Fibroblast of pulmonary artery (primary cell): ENCODE results near the gene CBL.
A peak's percentile ranks its signal among the peaks of the same experiment; 100 is the strongest.

ENCODE experiments used
- DNase-seq: peaks from one replicate; pipeline ENCODE4 v3.0.0-alpha.2; 2010; ENCODE audit warnings: low read depth
- H3K4me3 ChIP-seq: replicated peaks from 2 replicates; pipeline ENCODE4 v1.5.1; 2011; ENCODE audit warnings: low read depth, mild to moderate bottlenecking, control low read depth, low read length, moderate library complexity
- TF ChIP-seq, protein P1 (sequence below): IDR thresholded peaks from 2 replicates; pipeline ENCODE4 v1.5.1; 2011; ENCODE audit warnings: mild to moderate bottlenecking, control low read depth, low read length, inconsistent platforms; ENCODE audit errors: missing control alignments

The CBL gene

DNA sequence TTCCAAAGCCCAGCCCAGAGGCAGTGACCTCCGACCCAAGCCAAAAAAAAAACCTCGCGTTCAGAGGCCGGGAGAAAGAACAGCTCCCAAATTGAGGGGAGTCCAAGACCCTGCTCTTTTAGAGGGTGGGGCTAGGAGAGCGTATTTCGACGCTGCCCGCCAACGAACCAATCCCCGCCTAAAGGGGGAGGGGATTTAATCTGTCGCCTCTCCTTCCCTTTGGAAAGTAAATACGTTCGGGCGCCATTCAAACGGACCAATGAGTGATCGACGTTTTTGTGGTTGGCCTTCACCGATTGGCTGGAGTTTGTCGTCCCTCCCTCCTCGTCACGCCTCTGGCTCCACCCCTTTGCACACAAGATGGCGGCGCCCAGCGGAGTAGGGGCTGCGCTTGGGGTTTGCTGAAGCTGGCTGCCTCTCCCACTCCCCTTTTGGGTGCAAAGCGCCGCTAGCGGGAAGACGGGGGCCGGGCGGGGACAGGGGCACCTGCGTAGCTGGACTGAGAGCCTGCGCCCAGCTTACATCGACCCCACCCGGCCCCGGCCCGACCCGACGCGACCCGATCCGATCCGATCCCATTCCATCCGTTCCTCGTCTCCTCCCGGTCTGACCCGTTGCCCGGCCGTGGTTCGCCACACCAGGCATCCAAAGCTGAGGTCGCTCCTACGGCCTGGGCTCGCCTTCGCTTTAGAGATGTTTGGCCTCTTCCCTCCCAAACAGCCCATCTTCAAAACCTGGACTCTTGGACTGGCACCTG lies 128.2 kb downstream of the CBL start, which contains the start of gene RNF26:
RNF26 (plus strand) TSS at position 354 of the 757 bp plus-strand sequence. CDS start 596 bp downstream, outside the sequence.
- peak within 1 kb of the TSS; percentile 94 for H3K4me3 ChIP-seq
- TF ChIP-seq, protein P1, sequence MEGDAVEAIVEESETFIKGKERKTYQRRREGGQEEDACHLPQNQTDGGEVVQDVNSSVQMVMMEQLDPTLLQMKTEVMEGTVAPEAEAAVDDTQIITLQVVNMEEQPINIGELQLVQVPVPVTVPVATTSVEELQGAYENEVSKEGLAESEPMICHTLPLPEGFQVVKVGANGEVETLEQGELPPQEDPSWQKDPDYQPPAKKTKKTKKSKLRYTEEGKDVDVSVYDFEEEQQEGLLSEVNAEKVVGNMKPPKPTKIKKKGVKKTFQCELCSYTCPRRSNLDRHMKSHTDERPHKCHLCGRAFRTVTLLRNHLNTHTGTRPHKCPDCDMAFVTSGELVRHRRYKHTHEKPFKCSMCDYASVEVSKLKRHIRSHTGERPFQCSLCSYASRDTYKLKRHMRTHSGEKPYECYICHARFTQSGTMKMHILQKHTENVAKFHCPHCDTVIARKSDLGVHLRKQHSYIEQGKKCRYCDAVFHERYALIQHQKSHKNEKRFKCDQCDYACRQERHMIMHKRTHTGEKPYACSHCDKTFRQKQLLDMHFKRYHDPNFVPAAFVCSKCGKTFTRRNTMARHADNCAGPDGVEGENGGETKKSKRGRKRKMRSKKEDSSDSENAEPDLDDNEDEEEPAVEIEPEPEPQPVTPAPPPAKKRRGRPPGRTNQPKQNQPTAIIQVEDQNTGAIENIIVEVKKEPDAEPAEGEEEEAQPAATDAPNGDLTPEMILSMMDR, result no peak
- DNase-seq, result peak; percentile 99

DNA sequence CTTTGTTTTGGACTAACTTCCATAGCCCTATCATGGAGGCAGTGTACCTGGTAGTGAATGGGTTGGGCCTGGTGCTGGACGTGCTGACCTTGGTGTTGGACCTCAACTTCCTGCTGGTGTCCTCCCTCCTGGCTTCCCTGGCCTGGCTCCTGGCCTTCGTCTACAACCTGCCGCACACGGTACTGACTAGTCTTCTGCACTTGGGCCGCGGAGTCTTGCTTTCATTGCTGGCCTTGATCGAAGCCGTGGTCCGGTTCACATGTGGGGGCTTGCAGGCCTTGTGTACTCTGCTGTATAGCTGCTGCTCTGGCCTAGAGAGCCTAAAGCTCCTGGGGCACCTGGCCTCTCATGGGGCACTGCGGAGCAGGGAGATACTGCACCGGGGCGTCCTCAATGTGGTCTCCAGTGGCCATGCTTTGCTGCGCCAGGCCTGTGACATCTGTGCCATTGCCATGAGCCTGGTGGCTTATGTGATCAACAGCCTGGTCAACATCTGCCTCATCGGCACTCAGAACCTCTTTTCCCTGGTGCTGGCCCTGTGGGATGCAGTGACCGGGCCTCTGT lies 129.0 kb downstream of the CBL start:
- H3K4me3 ChIP-seq, result peak overlapping the region; percentile 94
- TF ChIP-seq, protein P1, result no peak
- no peak for DNase-seq

DNA sequence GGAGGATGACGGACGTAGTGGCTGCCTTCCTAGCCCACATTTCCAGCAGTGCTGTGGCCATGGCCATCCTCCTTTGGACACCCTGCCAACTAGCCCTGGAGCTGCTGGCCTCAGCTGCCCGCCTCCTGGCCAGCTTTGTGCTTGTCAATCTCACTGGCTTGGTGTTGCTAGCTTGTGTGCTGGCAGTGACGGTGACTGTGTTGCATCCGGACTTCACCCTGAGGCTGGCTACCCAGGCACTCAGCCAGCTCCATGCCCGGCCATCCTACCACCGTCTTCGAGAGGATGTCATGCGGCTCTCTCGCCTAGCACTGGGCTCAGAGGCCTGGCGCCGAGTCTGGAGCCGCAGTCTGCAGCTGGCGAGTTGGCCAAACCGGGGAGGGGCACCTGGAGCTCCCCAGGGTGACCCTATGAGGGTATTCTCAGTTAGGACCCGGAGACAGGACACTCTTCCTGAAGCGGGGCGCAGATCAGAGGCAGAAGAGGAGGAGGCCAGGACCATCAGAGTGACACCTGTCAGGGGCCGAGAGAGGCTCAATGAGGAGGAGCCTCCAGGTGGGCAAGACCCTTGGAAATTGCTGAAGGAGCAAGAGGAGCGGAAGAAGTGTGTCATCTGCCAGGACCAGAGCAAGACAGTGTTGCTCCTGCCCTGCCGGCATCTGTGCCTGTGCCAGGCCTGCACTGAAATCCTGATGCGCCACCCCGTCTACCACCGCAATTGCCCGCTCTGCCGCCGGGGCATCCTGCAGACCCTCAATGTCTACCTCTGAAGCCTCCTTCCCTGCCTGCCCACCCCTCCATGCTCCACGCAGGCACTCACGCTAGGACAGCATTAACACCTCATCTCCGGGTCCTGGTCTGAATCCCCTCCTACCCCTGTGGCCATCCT lies 129.8 kb downstream of the CBL start:
- H3K4me3 ChIP-seq, result peak overlapping the region; percentile 94
- no peak for DNase-seq
- TF ChIP-seq, protein P1, result no peak

GRCh38 chr11:119336744-119337469 lies 130.8 kb downstream of the CBL start:
- TF ChIP-seq, protein P1, result no peak
- no peak overlapping the region for H3K4me3 ChIP-seq
- no peak for DNase-seq

- TF ChIP-seq, protein P1, result no peak
- peak overlapping the region; percentile 67 for H3K4me3 ChIP-seq
- peak; percentile 50 for DNase-seq
Observed at GRCh38 chr11:119337581-119338317, 131.6 kb downstream of the CBL start.
